GM12892 (cell line): Measurements from ENCODE around the gene UTP20.

Source experiments
- POLR2AphosphoS5 ChIP-seq: IDR thresholded peaks from 2 replicates; pipeline ENCODE4 v1.6.1; 2011; ENCODE audit warnings: low read depth, low read length, control low read depth
- TAF1 ChIP-seq: IDR thresholded peaks from 2 replicates; pipeline ENCODE4 v1.6.1; 2011; ENCODE audit warnings: low read depth, mild to moderate bottlenecking, control low read depth, low read length, borderline replicate concordance

- TF ChIP-seq POLR2AphosphoS5: no peak
- no peak for TF ChIP-seq TAF1
These were observed 48.3 kb upstream of the UTP20 start for GRCh38 chr12:101231636-101232035.
